CD8-positive, alpha-beta memory T cell (primary cell): ENCODE results near the gene CACNA1C. TPM values are rescaled to one million over a fixed set of nuclear protein-coding genes. Genes with fewer than 3 reads are reported as not detected.

Source experiments
- CTCF ChIA-PET: fragments of 350-600 bp; sonication (Branson Sonifier 250); formaldehyde crosslinking; loops from one replicate; lab custom pipeline; 2021; ENCODE audit warnings: antibody characterized with exemption; lab: Charles Lee
- POLR2A ChIA-PET: fragments of 350-600 bp; sonication (Branson Sonifier 250); formaldehyde crosslinking; loops from one replicate; lab custom pipeline; 2021; ENCODE audit warnings: antibody characterized with exemption; lab: Charles Lee
- DNase-seq, 5 donors: peaks; one replicate each; pipeline versions ENCODE4 v3.0.0 to v3.0.0-alpha.2; 2020 to 2022; ENCODE audit warnings: mixed read lengths in 1 of 5
- H3K27ac ChIP-seq: one replicate; pipeline ENCODE4 v1.7.0; 2013; ENCODE audit warnings: low read depth, mild to moderate bottlenecking, low read length, moderate library complexity
- H3K27me3 ChIP-seq: 2 replicates; pipeline ENCODE4 v1.7.0; 2013; ENCODE audit warnings: low read length, mild to moderate bottlenecking; ENCODE audit not compliant: insufficient read depth, poor library complexity, severe bottlenecking
- H3K36me3 ChIP-seq: 2 replicates; pipeline ENCODE4 v1.7.0; 2013; ENCODE audit warnings: mild to moderate bottlenecking, low read length, moderate library complexity; ENCODE audit not compliant: insufficient read depth
- H3K4me1 ChIP-seq: 2 replicates; pipeline ENCODE4 v1.7.0; 2013; ENCODE audit warnings: mild to moderate bottlenecking, low read length, moderate library complexity; ENCODE audit not compliant: insufficient read depth
- H3K4me3 ChIP-seq: 2 replicates; pipeline ENCODE4 v1.7.0; 2013; ENCODE audit warnings: mild to moderate bottlenecking, low read length
- H3K9me3 ChIP-seq: 2 replicates; pipeline ENCODE4 v1.7.0; 2013; ENCODE audit warnings: mild to moderate bottlenecking, low read length
- H3K27ac Mint-ChIP-seq, 8 donors: one replicate each; pipeline ENCODE4 v1.8.0; 2020 to 2021; ENCODE audit warnings: mixed read lengths in 8 of 8, mild to moderate bottlenecking in 6 of 8, inconsistent platforms in 3 of 8, moderate library complexity in 3 of 8
- H3K27me3 Mint-ChIP-seq, 2 donors: one replicate each; pipeline ENCODE4 v1.8.0; 2020 to 2021; ENCODE audit warnings: mixed read lengths in 2 of 2, mild to moderate bottlenecking in 1 of 2, moderate library complexity in 1 of 2
- H3K36me3 Mint-ChIP-seq, 3 donors: one replicate each; pipeline ENCODE4 v1.8.0; 2020 to 2021; ENCODE audit warnings: mixed read lengths in 3 of 3, inconsistent platforms in 1 of 3, mild to moderate bottlenecking in 1 of 3
- H3K4me1 Mint-ChIP-seq, 3 donors: one replicate each; pipeline ENCODE4 v1.8.0; 2020 to 2021; ENCODE audit warnings: mixed read lengths in 3 of 3, inconsistent platforms in 1 of 3, mild to moderate bottlenecking in 1 of 3
- H3K4me3 Mint-ChIP-seq, 7 donors: one replicate each; pipeline ENCODE4 v1.8.0; 2020 to 2021; ENCODE audit warnings: mixed read lengths in 7 of 7, mild to moderate bottlenecking in 6 of 7, moderate library complexity in 4 of 7, inconsistent platforms in 2 of 7
- H3K9me3 Mint-ChIP-seq, 5 donors: one replicate each; pipeline ENCODE4 v1.8.0; 2020 to 2022; ENCODE audit warnings: mixed read lengths in 5 of 5, mild to moderate bottlenecking in 3 of 5, moderate library complexity in 2 of 5, inconsistent platforms in 1 of 5
- polyA plus RNA-seq: library from polyadenylated mRNA; unstranded; fragments of 300-500 nt; fragmentation: Illumina TruSeq; gene quantifications from one replicate; pipeline ENCODE4 v1.2.3, GENCODE V29; 2021
- total RNA-seq, 2 experiments: library from RNA; stranded (reverse); gene quantifications; one replicate each; pipeline ENCODE4 v1.2.3, GENCODE V29; 2021

Gene CACNA1C
- total and polyA plus RNA-seq, 3 experiments from 2014 or later, result 0.04 to 0.10 (median 0.04) TPM

DNA sequence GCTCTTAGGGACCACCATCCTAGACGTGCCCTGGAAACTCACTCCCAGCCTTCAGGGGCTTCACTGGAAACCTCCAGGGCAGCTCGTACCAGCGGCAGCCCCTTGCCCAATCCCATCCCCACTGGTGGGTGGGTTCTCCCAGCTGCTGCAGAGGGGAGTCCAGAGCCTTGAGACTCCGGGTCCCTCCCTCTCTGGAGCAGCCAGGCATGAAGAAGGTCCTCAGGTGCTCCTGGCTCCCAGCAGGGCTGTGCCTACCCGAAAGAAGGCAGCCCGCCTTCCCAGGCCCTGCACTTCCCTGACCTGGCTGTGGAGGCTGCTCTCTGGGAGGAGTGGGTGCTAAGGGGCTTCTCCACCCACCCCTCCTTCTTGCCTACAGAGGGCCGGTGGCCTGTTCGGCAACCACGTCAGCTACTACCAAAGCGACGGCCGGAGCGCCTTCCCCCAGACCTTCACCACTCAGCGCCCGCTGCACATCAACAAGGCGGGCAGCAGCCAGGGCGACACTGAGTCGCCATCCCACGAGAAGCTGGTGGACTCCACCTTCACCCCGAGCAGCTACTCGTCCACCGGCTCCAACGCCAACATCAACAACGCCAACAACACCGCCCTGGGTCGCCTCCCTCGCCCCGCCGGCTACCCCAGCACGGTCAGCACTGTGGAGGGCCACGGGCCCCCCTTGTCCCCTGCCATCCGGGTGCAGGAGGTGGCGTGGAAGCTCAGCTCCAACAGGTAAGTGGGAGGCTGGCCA, 626.5 kb downstream of the CACNA1C start:
- Histone ChIP-seq H3K4me3 (no peak overlapping the region), H3K36me3 (no peaks in the 10 kb centered on the region), H3K4me1 (no peaks in the 10 kb centered on the region), H3K9me3 (no peaks in the 10 kb centered on the region), H3K27me3 (no peaks in the 10 kb centered on the region), H3K27ac (no peak overlapping the region)
- H3K4me3 Mint-ChIP-seq, result no peak overlapping the region
- POLR2A ChIA-PET, result no interaction called here
- H3K36me3 Mint-ChIP-seq, result peaks cover 0 to 10% (median 0%) of the 10 kb centered on the region in 3 donors
- H3K27me3 Mint-ChIP-seq, result peaks cover 0 to 5% of the 10 kb centered on the region in 2 donors
- H3K27ac Mint-ChIP-seq, result no peak overlapping the region
- peaks cover 6 to 11% (median 9%) of the 10 kb centered on the region in 3 donors for H3K4me1 Mint-ChIP-seq
- peaks cover 0 to 2% (median 0%) of the 10 kb centered on the region in 5 donors for H3K9me3 Mint-ChIP-seq
- DNase-seq, result no peak
- CTCF ChIA-PET, result interaction anchor here (1.1 kb wide), 1 partner anchor 105 kb away, joined by 3 read pairs; no protein-coding TSS in a partner anchor

DNA sequence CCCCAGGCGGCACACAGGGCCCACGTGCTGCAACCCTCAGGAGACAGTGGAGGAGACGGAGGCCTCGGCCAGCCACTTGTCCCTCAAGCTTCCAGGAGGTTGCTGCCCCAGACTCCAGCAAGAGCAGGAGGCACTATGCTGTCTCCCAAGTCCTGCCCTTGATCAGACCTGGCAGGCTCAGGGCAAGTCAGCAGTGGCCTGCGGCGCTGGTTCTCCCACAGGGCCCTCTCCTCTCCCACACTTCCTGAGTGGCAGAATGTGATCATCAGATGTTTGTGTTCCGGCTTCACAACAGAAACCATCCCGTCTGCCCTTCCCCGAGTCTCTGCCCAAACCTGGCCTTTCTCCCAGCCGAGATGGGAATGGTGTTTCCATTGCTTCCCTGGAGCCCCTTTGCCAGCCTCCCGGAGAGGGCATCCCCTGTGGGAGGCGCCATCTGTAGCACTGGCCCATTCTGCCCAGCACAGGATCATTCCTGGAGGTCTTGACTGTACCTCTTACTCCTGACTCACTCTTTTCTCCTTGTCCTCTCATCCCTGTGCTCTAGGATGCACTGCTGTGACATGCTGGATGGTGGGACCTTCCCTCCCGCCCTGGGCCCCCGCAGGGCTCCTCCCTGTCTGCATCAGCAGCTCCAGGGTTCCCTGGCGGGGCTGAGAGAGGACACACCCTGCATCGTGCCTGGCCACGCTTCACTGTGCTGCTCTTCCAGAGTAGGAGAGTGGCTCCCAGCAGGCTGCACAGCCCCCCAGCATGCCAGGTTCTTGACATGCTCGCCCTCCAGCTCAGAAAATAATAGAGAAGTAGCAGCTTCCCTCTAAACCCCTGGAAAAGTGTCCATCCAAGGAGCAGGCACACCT, 627.3 kb downstream of the CACNA1C start:
- Histone ChIP-seq H3K36me3 (no peaks in the 10 kb centered on the region), H3K27me3 (no peaks in the 10 kb centered on the region), H3K27ac (no peak overlapping the region), H3K4me3 (no peak overlapping the region), H3K9me3 (no peaks in the 10 kb centered on the region), H3K4me1 (no peaks in the 10 kb centered on the region)
- H3K9me3 Mint-ChIP-seq, result peaks cover 0 to 2% (median 0%) of the 10 kb centered on the region in 5 donors
- POLR2A ChIA-PET, result no interaction called here
- peaks cover 0 to 12% (median 0%) of the 10 kb centered on the region in 3 donors for H3K36me3 Mint-ChIP-seq
- peaks cover 0 to 5% of the 10 kb centered on the region in 2 donors for H3K27me3 Mint-ChIP-seq
- H3K4me1 Mint-ChIP-seq, result peaks cover 6 to 11% (median 9%) of the 10 kb centered on the region in 3 donors
- CTCF ChIA-PET, result interaction anchor here (1.8 kb wide), 1 partner anchor 104 kb away, joined by 13 read pairs; no protein-coding TSS in a partner anchor
- peak overlapping the region in 2 of 8 donors; percentile 17 to 85 for H3K27ac Mint-ChIP-seq
- no peak overlapping the region for H3K4me3 Mint-ChIP-seq
- DNase-seq, result no peak

DNA sequence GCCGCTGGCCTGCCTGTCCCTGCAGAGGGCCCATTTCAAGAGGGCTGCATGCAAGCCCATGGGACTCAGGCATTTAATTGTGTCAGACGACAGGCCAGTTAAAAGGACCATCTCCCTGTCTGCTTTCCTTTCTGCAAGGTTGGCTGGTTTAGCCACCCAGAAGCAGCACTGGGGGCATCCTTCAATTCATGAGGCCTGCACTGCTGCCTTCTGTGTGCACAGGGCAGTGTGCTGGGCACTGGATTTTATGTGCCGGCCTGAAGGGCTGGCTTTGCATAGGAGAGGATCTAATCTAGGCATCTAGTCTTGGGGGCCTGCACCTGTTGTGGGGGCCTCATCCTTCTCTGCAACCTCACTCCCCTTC, 627.9 kb downstream of the CACNA1C start:
- H3K4me1 Mint-ChIP-seq, result peaks cover 6 to 11% (median 9%) of the 10 kb centered on the region in 3 donors
- POLR2A ChIA-PET, result no interaction called here
- Histone ChIP-seq H3K4me1 (no peaks in the 10 kb centered on the region), H3K27me3 (no peaks in the 10 kb centered on the region), H3K27ac (no peak overlapping the region), H3K4me3 (no peak overlapping the region), H3K9me3 (no peaks in the 10 kb centered on the region), H3K36me3 (no peaks in the 10 kb centered on the region)
- H3K4me3 Mint-ChIP-seq, result no peak overlapping the region
- H3K9me3 Mint-ChIP-seq, result peaks cover 0 to 2% (median 0%) of the 10 kb centered on the region in 5 donors
- peaks cover 0 to 5% of the 10 kb centered on the region in 2 donors for H3K27me3 Mint-ChIP-seq
- CTCF ChIA-PET, result interaction anchor here (1.2 to 1.8 kb wide), 2 partner anchors 103 to 133 kb away, joined by 3 to 13 read pairs; no protein-coding TSS in a partner anchor
- DNase-seq, result no peak
- H3K36me3 Mint-ChIP-seq, result peaks cover 0 to 14% (median 0%) of the 10 kb centered on the region in 3 donors
- no peak overlapping the region for H3K27ac Mint-ChIP-seq

DNA sequence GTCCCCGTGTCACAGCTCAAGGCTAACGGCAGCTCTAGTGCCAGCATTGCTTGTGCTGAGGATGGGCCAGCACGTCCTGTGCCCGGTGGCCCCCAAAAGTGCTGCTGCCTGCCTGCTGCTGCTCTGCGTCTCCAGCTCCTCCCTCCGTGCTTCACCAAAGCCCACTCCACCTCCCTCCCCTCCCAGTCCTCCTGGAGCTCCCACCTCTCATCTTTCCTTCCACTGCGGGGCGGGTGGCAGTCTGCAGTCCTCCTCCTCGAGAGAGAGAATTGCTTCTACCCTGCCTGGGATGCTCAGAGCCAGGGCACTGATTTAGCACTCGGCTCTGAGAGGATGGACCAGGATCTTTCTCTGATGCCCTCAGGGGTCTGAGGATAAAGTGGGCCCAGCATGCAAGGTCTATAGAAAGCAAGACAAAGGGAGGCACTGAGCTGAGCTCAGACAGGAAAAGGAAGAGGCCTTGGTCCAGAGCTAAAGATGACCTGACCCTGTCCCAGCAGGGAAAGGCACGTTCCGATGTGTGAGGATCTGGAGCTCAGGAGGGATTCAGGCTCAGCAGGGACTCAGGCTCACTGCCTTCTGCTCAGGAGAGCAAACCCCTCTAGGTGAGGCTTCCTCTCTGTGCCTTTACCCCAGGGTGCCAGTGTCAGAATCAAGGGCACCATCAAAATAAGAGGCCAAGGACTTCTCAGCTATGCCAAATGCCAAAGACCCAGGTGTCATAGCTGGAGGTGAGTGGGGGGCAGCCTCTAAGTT, 628.8 kb downstream of the CACNA1C start:
- Histone ChIP-seq H3K9me3 (no peaks in the 10 kb centered on the region), H3K4me1 (no peaks in the 10 kb centered on the region), H3K36me3 (no peaks in the 10 kb centered on the region), H3K27ac (no peak overlapping the region), H3K27me3 (no peaks in the 10 kb centered on the region), H3K4me3 (no peak overlapping the region)
- DNase-seq, result no peak
- H3K27me3 Mint-ChIP-seq, result peaks cover 0 to 5% of the 10 kb centered on the region in 2 donors
- peaks cover 0 to 15% (median 0%) of the 10 kb centered on the region in 3 donors for H3K36me3 Mint-ChIP-seq
- peak overlapping the region in 1 of 8 donors; percentile 73 for H3K27ac Mint-ChIP-seq
- H3K4me3 Mint-ChIP-seq, result no peak overlapping the region
- ChIA-PET POLR2A (no interaction called here), CTCF (interaction anchor here (1.2 to 2.1 kb wide), 4 partner anchors 8 to 132 kb away, joined by 3 to 42 read pairs (median 10); no protein-coding TSS in a partner anchor)
- H3K9me3 Mint-ChIP-seq, result peaks cover 0 to 2% (median 0%) of the 10 kb centered on the region in 5 donors
- H3K4me1 Mint-ChIP-seq, result peaks cover 6 to 11% (median 9%) of the 10 kb centered on the region in 3 donors

DNA sequence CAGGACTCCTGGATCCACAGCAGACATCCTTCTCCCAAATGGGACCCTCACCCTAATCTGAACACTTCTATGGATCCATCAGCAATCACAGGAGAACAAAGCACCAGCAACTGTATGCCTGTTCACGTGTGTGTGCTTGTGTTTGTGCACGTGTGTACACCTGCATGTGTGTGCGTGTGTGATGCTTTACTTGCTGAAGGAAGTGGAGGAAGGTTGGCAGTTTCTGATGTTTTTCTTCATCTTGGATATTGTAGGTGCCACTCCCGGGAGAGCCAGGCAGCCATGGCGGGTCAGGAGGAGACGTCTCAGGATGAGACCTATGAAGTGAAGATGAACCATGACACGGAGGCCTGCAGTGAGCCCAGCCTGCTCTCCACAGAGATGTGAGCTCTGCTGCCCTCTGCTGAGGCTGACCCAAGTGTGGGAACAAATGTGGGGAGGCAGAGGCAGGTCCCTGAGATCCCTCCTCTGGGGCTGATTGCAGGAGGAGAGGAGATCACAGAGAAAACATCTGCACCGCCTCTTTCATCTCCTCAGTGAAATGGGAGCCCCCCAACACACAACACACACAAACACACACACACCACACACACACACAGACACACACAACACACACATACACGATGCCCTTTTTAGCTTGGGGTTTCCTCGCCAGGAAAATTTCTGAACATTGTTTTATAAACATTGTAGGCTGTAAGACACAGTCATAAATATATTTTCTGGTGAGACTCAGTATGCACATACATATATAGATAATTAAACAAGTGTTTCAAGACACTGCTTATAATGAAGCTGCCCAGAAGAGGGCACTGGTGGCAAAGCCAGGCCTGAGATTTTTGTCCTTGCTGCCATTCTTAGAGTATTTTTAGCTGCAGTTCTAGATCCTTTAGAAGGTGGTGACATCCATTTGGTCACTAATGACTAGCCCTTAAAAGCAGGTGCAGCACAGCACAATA, 629.8 kb downstream of the CACNA1C start:
- CTCF ChIA-PET, result interaction anchor here (0.6 to 2.3 kb wide), 11 partner anchors 9 to 377 kb away, joined by 3 to 42 read pairs (median 4); partner anchors contain the start of gene ITFG2
- Mint-ChIP-seq H3K9me3 (peaks cover 0 to 2% (median 0%) of the 10 kb centered on the region in 5 donors), H3K4me3 (peak overlapping the region in 4 of 7 donors; percentile 1 to 74 (median 50))

DNA sequence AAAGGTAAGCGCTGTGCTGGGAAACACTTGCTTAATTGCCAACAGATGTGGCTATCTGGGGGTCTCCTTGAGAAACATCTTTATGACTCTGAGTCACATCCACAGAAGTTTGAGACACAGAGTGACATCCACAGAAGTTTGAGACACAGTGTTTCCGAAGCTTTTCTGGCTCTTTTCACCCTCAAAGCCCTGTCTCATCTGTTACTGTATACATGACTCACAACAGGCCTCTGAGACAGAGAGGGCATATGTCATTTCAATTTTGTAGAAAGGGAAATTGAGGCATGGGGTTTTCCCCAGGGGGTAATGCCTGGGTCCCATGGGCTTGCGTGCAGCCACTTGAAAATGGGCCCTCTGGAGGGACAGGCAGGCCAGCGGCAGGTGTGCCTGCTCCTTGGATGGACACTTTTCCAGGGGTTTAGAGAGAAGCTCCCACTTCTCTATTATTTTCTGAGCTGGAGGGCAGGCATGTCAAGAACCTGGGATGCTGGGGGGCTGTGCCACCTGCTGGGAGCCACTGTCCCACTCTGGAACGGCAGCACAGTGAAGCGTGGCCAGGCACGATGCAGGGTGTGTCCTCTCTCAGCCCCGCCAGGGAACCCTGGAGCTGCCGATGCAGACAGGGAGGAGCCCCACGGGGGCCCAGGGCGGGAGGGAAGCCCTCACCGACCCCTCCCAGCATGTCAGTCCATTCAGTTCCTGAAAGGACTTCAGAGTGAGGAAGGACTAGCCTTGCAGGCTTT, 630.7 kb downstream of the CACNA1C start:
- peaks cover 0 to 13% (median 0%) of the 10 kb centered on the region in 3 donors for H3K36me3 Mint-ChIP-seq
- Histone ChIP-seq H3K4me3 (no peak overlapping the region), H3K4me1 (no peaks in the 10 kb centered on the region), H3K27me3 (no peaks in the 10 kb centered on the region), H3K9me3 (no peaks in the 10 kb centered on the region), H3K27ac (no peak overlapping the region), H3K36me3 (no peaks in the 10 kb centered on the region)
- POLR2A ChIA-PET, result interaction anchor here (0.6 to 1.8 kb wide), 2 partner anchors 8 to 136 kb away, joined by 3 to 9 read pairs; no protein-coding TSS in a partner anchor
- peaks cover 12 to 17% (median 17%) of the 10 kb centered on the region in 3 donors for H3K4me1 Mint-ChIP-seq
- peak overlapping the region in 2 of 8 donors; percentile 61 to 83 for H3K27ac Mint-ChIP-seq
- CTCF ChIA-PET, result interaction anchor here (0.6 to 2.3 kb wide), 11 partner anchors 9 to 376 kb away, joined by 3 to 42 read pairs (median 4); partner anchors contain the start of gene ITFG2
- peak overlapping the region in 1 of 7 donors; percentile 41 for H3K4me3 Mint-ChIP-seq
- peaks cover 0 to 5% of the 10 kb centered on the region in 2 donors for H3K27me3 Mint-ChIP-seq
- H3K9me3 Mint-ChIP-seq, result peaks cover 0 to 2% (median 0%) of the 10 kb centered on the region in 5 donors
- no peak for DNase-seq

More for the DNA sequence above, 629.8 kb downstream of the CACNA1C start:
- DNase-seq, result peak in 4 of 5 donors; percentile 28 to 68 (median 58)
- Histone ChIP-seq H3K36me3 (no peaks in the 10 kb centered on the region), H3K9me3 (no peaks in the 10 kb centered on the region), H3K27me3 (no peaks in the 10 kb centered on the region), H3K4me1 (no peaks in the 10 kb centered on the region), H3K4me3 (no peak overlapping the region), H3K27ac (no peak overlapping the region)
- H3K36me3 Mint-ChIP-seq, result peaks cover 0 to 16% (median 0%) of the 10 kb centered on the region in 3 donors
- H3K27me3 Mint-ChIP-seq, result peaks cover 0 to 5% of the 10 kb centered on the region in 2 donors
- H3K27ac Mint-ChIP-seq, result peak overlapping the region in 6 of 8 donors; percentile 41 to 94 (median 87)
- H3K4me1 Mint-ChIP-seq, result peaks cover 6 to 11% (median 9%) of the 10 kb centered on the region in 3 donors
- POLR2A ChIA-PET, result interaction anchor here (0.6 to 1.8 kb wide), 2 partner anchors 9 to 137 kb away, joined by 3 to 9 read pairs; no protein-coding TSS in a partner anchor
